IPS-18c (cell line): ENCODE data around the gene SELE.
"Not testable (repeated sequence)": the region's sequence is repeated elsewhere in the genome, so short reads cannot be mapped to it uniquely, and the experiment has no call there.

Source experiments
- H3K4me3 ChIP-seq: 2 replicates; pipeline ENCODE4 v1.7.0; 2013; ENCODE audit warnings: low read depth, mild to moderate bottlenecking, low read length, moderate library complexity; ENCODE audit not compliant: insufficient read depth
- H3K9me3 ChIP-seq: one replicate; pipeline ENCODE4 v1.6.1; 2013; ENCODE audit warnings: mild to moderate bottlenecking, low read length, moderate library complexity; ENCODE audit not compliant: control insufficient read depth, insufficient read depth

Gene SELE

DNA sequence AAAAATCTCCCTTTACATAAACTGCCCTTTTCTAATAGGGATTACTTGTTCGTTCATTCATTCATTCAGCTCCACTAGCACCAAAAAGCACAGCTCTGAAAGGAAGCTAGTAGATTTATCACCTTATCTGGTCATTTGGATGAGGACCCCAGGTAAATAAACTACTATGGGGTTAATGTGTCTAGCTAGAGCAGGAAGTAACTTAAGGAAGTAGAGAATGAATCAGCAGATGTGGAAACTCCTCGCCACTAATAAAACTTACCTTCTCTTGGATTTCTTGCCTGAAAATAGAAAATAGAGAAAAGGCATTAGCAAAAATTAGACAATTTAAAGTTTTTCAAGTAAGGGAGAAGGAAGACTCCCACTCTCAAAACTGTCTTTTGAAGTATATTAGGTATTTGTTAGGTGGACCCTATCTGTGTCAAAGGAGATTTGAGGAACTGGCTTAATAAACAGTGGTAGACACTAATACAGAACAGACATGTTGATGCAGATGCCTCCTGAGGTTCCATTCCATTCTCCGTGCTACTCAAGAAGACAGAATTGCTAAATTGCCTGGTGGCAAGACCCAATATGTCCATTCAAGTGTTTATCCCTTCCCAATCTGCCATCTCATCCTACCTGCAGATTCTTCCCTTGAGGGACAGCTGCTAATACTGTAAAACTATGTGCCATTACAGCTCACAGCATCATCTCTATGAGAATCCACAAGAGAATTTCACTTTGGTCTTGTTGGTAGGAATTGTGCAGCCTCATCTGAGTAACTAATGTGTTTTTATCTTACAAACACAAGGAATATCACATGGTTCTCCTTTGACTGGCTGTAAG is 37.4 kb downstream of the SELE start:
- H3K9me3 ChIP-seq = no peaks in the 10 kb centered on the region
- H3K4me3 ChIP-seq = no peak overlapping the region

DNA sequence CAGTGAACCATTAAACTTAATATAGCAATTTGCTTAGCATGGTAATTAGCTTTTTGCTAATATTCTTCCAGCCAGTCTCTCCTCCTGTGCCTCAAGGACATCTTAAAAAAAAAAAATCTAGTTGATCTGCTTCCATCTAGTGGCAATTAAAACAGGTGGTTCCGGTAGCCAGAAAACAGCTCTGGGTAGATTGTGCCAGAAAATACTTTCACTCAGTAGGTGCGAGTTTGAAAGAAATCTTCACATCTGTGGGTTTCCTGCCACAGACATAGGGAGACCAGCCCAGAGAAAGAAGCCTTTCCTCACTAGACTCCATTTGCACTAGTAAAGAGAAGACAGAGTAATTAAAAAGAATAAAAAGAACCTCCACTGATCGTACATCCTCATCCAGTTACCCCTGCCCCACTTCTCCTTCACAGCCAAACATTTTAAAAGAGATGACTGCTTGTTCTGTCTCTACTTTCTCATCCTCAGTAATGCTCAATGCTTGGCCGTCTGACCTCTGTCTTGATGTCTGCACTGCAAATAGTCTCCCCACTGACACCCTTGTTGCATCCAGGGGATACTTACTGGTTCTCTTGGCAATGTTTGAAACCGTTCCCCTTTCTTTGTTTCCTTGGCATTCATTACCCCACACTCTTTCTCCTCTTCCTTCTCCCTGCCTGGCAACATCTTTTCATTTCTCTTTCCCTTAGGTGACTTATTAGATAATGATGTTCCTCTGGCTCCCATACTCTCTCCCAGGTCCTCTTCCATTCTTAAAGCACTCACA is 39.4 kb downstream of the SELE start:
- H3K9me3 ChIP-seq = no peaks in the 10 kb centered on the region
- H3K4me3 ChIP-seq = no peak overlapping the region

DNA sequence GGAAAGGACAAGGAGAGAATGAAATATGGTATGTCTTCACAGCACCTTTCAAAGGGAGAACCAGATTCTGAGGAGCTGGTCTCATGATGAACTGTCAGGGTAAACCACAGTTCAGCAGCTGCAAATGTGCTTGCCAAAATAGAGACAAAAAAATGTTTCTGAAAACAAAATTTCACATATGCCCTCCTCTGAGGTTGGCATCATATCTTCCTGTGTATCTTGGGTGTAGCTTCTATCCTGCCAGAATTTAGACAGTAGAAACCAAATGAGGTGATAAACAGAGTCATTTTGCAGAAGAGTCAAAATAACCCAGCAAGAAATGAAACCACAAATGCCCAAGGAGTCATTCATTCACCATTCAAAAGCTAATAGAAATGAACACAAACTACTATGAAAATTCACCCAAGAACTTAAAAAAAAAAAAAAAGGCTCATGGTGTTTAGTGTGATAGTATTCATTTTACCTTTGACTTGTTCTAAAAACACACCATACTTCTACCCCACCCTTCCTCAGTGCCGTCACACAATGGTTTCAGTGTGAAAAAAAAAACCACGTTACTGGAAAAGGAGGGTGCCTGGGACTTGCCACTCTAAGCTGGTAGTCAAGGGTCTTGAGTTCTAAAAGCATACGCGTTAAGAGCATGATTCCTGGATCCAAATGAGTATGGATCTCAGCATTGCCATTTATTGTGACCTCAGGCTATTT is 41.0 kb downstream of the SELE start:
- H3K9me3 ChIP-seq = no peaks in the 10 kb centered on the region

DNA sequence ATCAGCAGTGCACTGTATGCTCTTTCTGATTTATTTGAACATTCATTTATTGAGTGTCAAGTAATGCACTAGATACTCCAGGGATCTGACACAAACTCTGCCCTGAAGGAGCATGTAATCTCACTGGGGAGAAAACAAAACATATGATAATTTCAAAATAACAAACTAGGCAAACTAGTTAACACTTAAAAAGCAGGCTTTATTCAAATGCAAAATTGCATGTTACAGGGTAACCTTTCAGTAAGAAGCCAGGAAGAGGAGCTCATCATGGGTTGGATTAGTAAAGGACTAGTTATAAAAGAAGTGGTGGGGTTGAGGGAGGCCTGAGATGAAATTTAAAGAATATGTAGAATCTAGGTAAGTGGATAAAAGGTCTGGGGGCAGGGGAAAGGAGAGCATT is 43.4 kb downstream of the SELE start:
- no peak overlapping the region for H3K4me3 ChIP-seq

More for the DNA sequence above, 41.0 kb downstream of the SELE start:
- no peak overlapping the region for H3K4me3 ChIP-seq

DNA sequence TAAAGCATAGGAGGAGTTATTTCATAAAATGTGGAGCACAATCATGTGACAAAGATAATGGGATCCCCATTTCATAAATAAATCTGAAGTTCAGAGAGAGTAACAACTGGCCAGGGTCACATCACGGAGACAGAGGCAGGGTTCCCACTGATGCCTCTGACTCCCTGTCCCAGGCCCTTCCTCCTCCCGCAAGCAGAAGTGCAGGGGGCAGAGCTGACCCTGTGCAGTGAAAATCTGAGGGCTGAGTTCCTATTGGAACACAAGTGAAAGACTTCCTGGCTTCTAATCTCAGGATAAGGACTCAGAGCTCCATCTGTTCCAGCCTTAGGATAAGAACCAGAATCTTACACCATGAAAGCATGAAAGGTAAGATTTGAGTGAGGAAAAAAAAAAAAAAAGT is 44.5 kb downstream of the SELE start:
- H3K9me3 ChIP-seq = no peaks in the 10 kb centered on the region
- H3K4me3 ChIP-seq = no peak overlapping the region

More for the DNA sequence above, 43.4 kb downstream of the SELE start:
- no peaks in the 10 kb centered on the region for H3K9me3 ChIP-seq

DNA sequence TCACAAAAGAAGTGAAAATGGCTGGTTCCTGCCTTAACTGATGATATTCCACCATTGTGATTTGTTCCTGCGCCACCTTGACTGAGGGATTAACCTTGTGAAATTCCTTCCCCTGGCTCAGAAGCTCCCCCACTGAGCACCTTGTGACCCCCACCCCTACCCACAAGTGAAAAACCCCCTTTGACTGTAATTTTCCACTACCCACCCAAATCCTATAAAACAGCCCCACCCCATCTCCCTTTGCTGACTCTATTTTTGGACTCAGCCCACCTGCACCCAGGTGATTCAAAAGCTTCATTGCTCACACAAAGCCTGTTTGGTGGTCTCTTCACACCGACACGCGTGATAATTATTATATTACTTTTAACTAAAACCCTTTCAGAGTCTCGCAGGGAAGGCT is 45.5 kb downstream of the SELE start:
- H3K9me3 ChIP-seq, H3K4me3 ChIP-seq: not testable (repeated sequence)

DNA sequence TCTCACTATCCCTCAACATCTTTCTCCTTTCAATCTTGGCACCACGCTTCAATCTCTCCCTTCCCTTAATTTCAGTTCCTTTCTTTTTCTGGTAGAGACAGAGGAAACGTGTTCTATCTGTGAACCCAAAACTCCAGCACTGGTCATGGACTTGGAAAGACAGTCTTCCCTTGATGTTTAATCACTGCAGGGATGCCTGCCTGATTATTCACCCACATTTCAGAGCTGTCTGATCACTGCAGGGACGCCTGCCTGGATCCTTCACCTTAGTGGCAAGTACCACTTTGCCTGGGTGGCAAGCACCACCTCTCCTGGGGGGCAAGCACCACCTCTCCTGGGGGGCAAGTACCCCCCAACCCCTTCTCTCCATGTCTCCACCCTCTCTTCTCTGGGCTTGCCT is 50.2 kb downstream of the SELE start:
- Histone ChIP-seq H3K4me3 (no peak overlapping the region), H3K9me3 (peaks cover 7% of the 10 kb centered on the region)

DNA sequence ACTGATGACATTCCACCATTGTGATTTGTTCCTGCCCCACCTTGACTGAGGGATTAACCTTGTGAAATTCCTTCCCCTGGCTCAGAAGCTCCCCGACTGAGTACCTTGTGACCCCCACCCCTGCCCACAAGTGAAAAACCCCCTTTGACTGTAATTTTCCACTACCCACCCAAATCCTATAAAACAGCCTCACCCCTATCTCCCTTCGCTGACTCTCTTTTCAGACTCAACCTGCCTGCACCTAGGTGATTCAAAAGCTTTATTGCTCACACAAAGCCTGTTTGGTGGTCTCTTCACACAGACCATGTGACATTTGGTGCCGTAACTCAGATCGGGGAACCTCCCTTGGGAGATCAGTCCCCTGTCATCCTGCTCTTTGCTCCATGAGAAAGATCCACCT is 50.7 kb downstream of the SELE start:
- not testable (repeated sequence) for H3K9me3 ChIP-seq

DNA sequence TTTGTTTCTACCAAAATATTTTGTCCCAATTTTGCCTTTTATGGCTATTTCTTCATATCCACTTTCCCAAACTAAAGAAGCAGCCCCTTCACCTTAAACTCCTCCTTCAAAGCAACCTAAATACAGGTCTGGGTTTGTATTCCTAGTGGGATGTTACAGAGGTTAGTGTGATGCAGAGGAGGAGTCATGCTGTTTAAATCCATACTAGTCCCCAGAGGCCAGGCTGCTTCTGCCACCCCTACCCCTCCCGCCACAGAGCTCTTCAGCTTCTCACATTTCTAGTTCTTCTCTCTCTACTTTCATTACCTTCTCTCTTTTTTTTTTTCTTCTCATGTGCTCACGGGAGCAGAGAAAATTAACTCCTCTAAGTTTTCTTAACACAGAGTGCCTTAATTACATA is 51.8 kb downstream of the SELE start:
- H3K4me3 ChIP-seq = no peak overlapping the region
- peaks cover 7% of the 10 kb centered on the region for H3K9me3 ChIP-seq

More for the DNA sequence above, 50.7 kb downstream of the SELE start:
- H3K4me3 ChIP-seq = not testable (repeated sequence)

DNA sequence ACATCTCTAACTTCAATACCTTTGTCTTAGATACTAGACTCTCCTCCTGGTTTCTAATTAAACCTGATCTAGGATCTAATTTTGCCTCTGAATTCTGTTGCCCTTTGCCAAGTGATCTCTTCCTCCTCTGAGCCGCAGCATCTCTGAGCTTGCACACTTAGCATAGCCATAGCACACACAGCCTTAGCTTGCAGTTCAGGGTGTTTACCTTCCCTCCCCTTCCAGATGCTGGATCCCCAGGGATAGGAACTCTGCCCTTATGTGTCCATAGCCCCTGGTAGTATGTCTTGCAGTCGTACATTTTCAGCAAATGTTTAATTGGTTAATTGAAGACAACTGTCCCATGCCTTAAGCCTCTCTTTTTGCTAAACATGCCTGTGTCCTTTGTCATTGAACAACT is 52.7 kb downstream of the SELE start:
- Histone ChIP-seq H3K4me3 (no peak overlapping the region), H3K9me3 (peaks cover 7% of the 10 kb centered on the region)

DNA sequence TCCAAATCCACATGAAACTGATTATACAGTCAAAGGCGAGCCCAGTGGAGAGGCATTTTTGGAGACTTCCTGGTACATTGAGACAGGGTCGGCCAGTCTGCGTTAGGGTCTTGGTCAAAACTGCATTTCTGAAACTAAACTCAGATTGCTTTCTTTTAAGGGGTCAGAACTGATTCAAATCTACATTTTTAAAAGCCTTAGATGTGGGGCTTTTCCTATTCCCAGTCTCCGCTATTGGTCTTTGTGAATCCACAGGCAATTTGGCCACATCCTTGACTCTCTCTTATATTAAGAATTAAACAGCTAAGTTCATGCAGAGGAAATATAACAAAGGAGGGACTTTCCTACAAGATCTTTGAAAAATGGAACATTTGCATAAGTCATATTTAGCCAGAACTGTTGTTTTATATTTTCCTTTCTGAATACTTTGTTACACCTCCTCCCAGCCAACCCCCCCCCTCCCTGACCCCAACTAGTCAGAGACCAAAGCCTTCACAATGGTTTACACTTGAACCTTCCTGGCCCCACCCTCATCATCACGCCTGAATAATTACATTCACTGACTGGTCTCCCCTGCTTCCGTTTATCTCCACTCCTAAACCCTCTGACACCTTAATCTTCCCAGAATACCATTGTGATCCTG is 53.4 kb downstream of the SELE start:
- H3K4me3 ChIP-seq = no peak overlapping the region
- peaks cover 7% of the 10 kb centered on the region for H3K9me3 ChIP-seq

DNA sequence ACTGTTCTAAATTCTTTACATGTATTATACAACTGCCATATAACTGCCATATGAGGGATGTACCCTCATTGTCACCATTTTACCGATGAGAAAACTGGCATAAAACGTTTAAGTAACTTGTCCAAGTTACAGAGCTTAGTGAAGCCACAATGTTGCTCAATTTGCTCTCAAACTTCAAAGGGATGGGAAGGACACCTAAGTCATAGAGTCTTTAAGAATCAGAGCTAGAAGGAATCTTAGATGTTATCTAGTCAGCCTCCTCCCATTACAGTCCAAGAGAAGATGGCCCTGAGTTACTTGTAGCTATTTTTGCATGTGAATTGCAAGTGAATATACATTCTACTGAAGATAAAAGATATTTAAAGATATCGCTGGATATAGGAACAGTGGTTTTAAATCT is 54.2 kb downstream of the SELE start:
- Histone ChIP-seq H3K9me3 (peaks cover 7% of the 10 kb centered on the region), H3K4me3 (no peak overlapping the region)

DNA sequence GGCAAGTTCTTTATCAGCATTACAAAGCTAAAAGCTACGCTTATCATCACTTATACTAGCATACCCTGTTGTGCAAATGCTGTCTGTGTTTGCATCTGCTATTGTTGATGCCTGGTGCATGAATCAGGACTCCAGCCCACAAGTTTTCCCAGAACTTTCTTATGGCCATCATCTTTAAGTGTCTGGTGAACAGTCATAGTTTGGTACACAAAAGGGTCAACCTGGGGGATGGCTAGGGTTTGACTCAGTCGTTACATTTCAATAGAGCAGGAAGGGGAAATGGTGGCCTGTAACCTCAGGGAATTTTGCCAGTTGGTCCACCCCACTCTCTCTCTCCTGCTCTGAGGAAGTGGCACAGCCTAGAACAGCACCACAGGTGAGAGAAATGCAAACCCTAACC is 57.9 kb downstream of the SELE start:
- Histone ChIP-seq H3K4me3 (no peak overlapping the region), H3K9me3 (peaks cover 2% of the 10 kb centered on the region)
